ENCODE measurements around the gene TP53RK.
A peak's percentile ranks its signal among the peaks of the same experiment; 100 is the strongest.
"Not testable (repeated sequence)": the region's sequence is repeated elsewhere in the genome, so short reads cannot be mapped to it uniquely, and the experiment has no call there.

The TP53RK gene

GRCh38 chr20:46682063-46682821 is 7.0 kb downstream of the TP53RK start:
- DNase-seq = no peak

GRCh38 chr20:46681032-46681854 is 8.0 kb downstream of the TP53RK start:
- peak; percentile 93 for DNase-seq

DNA sequence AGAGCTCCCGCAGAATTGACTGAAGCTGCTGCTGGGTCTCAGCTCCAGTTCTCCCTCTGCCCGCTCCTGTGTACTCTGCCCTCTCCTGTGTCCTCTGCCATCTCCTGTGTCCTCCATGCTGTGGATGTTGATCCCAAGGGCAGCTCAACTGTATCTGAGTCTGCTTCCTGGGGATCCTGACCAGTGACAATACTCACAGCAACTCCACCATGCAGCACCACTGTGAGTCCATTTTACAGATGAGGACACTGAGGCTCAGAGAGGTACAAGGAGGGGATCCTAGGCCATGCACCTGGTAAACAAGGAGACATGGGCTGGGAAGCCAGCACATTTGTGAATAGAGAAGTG is 8.6 kb downstream of the TP53RK start:
- DNase-seq = no peak

- no peak for DNase-seq
Observed at GRCh38 chr20:46678516-46678915, 10.7 kb downstream of the TP53RK start.

- no peak for DNase-seq
Observed at GRCh38 chr20:46677608-46678007, 11.6 kb downstream of the TP53RK start.

- not testable (repeated sequence) for DNase-seq
Observed at GRCh38 chr20:46676649-46677316, 12.5 kb downstream of the TP53RK start.

GRCh38 chr20:46674253-46675083 is 14.8 kb downstream of the TP53RK start:
- peak; percentile 45 for DNase-seq

DNA sequence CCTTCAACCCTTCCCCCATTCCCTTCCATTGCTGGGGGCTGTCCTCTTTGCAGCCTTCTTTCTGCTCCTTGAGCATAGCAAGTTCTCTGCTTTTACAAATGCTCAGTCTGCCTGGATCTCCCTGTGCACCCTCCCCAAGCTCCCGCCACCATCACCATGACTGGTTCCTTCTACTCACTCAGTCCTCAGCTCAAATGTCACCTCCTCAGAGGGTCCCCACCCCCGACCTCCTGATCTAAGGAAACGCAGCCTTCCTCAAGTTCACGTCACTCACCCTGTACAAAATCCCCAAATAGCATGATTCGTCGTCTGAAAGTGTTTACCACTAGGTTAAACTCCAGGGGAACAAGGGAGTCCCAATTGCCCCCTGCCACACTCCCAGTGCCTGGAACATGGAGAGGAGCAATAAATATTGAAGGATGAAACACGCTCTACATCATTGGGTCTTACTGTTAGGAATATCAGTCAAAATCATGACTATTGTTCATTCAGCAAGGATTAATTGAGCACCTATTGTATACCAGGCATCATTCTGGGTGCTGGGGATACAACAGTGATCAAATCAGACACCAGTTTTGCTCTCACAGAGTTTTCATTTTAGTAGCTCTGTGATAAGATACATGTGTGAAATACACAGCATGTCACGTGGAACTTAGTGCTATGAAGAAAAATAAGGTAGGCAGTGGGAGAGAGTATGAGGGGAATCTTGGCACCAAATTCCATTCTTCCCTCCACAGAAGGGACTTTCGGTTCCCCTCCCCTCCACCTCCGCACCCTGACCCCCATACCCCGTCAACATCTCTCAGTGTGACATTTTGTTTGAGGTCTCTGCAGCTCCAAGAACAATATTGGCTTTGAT is 15.6 kb downstream of the TP53RK start:
- no peak for DNase-seq

- no peak for DNase-seq
Observed at GRCh38 chr20:46672543-46673148, 16.6 kb downstream of the TP53RK start.

DNA sequence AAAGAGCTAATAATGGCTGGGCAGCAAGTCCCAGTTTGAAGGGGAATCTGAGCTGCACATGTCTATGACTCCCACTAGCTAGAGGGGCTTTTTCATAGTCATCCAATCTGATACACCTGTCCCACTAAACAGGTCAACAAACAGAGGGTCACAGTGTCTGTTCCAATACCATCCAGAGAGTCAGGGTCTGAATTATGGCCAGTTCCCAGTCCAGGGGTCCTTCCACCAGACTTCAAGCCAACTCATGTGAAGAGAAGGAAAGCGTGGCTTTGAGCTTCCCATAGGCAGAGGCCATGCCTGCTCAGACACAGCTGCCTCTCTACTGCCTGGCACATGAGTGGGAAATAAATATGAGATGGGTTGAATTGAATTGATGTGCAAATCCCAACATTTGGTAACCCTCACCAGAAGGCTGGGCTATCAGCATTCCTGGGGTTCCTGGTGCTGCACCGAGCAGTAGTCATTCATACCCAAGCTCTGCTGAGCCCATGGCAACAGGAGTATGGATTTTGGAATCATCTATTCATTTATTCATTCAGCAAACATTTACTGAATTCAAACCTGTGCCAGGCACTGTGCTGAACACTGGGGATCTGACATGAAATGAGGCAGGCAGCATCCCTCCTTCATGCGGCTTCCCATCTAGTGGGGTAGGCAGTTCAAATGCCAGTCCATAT is 17.2 kb downstream of the TP53RK start:
- no peak for DNase-seq

GRCh38 chr20:46670585-46671584 is 18.4 kb downstream of the TP53RK start:
- DNase-seq = no peak

DNA sequence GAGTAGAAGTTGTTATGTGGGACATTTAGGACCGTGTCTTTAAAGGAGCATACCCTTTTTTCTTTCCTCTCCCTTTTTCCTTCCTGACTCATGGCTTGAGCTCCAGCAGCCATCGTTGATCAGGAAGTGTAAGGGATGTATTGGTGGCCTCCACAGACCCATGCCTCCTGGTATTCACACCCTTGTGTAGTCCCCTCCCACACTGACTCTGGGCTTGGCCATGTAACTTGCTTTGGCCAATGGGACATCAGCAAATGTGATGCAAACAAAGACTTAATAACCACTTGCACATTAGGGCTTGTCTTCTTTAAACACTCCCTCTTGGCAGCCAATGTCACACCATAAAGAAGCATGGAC is 19.0 kb downstream of the TP53RK start:
- DNase-seq = no peak

DNA sequence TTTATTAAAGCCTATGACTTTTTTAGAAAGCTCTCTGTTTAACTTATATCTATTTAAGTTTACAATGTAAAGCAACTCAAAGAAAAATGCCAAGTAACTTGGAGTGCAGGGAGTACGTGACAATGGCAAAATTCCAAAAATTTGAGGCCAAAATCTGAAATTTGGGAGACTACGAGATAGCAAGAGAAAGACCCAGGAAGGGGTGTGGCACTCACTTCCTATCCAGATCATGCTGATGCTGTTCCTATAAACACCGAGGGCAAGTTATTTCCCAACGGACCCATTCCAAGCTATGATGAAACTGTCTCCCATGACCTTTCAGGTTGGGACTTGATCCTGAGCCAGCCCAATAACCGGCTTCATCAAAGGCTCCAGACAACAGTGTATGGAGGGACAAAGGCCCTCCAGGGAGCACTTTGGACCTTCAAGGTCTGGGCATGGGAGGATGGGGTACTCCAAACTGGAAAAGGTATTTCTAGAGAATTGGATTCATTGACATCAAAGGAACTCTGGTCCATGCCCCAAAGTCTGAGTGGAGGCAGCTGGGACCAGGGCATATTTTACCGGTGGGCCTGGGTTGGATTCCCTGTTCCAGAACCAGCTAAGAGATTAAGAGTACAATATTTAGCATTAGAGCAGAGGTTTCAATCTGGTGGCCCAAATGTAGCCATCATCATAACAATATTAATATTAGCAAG is 22.3 kb downstream of the TP53RK start:
- no peak for DNase-seq

GRCh38 chr20:46666306-46666705 is 22.9 kb downstream of the TP53RK start:
- no peak for DNase-seq

GRCh38 chr20:46665602-46666001 is 23.6 kb downstream of the TP53RK start:
- no peak for DNase-seq

GRCh38 chr20:46663531-46663930 is 25.7 kb downstream of the TP53RK start:
- DNase-seq = no peak

DNA sequence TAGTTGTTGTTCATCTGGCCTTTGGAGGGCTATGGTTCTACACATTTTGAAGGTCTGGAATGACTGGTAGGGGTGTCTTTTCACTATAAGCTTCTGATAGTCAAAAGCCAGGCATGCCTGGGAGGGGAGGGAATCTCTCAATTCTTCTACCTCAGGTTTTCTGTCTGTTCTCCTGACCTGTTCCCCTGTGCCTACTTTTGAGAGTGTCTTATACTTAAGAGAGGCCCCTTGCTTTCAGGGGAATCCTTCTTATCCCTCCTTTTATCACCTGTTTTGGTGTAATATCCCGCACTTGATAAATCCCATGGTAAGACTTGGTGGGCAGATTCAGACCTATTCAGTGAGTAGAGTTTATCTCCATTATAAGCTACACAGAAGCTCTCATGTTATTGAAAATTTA is 27.6 kb downstream of the TP53RK start:
- DNase-seq = no peak

DNA sequence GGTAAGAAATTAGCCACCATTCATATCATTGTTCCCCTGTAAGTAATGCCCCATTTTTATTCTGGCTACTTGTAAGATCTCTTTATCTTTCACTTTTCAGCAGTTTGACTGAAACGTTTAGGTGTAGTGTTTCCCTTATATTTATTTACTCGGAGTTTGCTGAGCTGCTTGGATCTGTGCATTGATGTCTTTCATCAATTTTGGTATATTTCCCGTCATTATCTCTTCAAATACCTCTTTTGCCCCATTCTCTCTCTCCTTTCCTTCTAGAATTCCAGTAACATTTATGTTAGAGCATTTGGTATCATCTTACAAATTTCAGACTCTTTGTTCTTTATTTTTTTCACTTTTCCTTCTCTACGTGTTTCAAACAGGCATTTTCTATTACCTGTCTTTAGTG is 28.8 kb downstream of the TP53RK start:
- DNase-seq = no peak

DNA sequence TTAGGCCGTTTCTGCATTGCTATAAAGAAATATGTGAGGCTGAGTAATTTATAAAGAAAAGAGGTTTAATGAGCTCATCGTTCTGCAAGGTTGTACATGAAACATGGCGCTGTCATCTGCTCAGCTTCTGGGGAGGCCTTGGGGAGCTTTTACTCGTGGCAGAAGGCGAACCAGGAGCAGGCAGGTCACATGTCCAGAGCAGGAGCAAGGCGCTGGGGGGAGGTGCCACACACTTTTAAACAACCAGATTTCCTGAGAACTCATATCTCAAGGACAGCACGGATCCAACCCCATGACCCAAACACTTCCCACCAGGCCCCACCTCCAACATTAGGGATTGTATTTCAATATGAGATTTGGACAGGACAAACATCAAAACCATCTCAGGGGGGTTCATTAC is 31.6 kb downstream of the TP53RK start:
- DNase-seq = no peak
